ENCODE measurements around the gene TMEM51. TPM values are rescaled to one million over a fixed set of nuclear protein-coding genes. Genes with fewer than 3 reads are reported as not detected.

Gene TMEM51
- total and polyA plus RNA-seq, 5 donors from 2014 or later, result not detected

GRCh38 chr1:15233689-15234088 lies 80.1 kb downstream of the TMEM51 start:
- no peaks in the 10 kb centered on the region for H3K4me1 ChIP-seq (ENCODE audit: control insufficient read depth, insufficient read depth, low read length, poor library complexity, severe bottlenecking)
- Mint-ChIP-seq H3K36me3 (no peaks in the 10 kb centered on the region), H3K4me1 (peaks cover 0 to 7% (median 5%) of the 10 kb centered on the region in 4 donors), H3K27ac (no peak overlapping the region), H3K4me3 (no peak overlapping the region), H3K27me3 (no peaks in the 10 kb centered on the region), H3K9me3 (no peaks in the 10 kb centered on the region)
- ATAC-seq (ENCODE audit: low read depth in 2 of 2) (no peak), DNase-seq (no peak)
- H3K36me3 ChIP-seq (ENCODE audit: control insufficient read depth, insufficient read depth, low read length), result no peaks in the 10 kb centered on the region
- no peak overlapping the region for H3K4me3 ChIP-seq (ENCODE audit: low read depth, low read length)
- peaks cover 2% of the 10 kb centered on the region for H3K27me3 ChIP-seq (ENCODE audit: control insufficient read depth, insufficient read depth, low read length)
- H3K9me3 ChIP-seq (ENCODE audit: control insufficient read depth in 2 of 2, low read length in 2 of 2), result no peaks in the 10 kb centered on the region
- no peak overlapping the region for H3K27ac ChIP-seq (ENCODE audit: insufficient read depth, low read length, poor library complexity, severe bottlenecking)

DNA sequence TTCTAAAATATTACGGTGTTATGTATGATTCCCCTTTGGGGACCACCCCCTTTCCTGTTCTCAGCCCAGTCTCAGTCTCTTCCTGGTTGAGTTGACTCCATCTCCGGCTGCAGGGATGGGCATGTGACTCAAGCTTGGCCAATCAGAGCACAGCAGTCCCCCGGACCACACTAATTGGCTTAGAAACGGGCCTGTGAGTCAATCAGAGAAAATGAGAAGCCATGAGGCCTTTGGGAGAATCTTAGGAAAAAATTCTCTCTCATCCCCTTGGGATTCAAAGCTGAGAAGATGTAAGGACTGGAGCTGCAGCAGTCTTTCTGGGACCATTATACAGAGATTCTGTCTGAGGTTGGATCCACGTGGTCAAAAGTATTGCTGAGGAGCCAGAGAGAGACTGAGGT lies 82.8 kb downstream of the TMEM51 start:
- no peak overlapping the region for H3K27ac Mint-ChIP-seq
- Histone ChIP-seq H3K9me3 (ENCODE audit: control insufficient read depth in 2 of 2, low read length in 2 of 2) (no peaks in the 10 kb centered on the region), H3K4me3 (ENCODE audit: low read depth, low read length) (no peak overlapping the region), H3K27ac (ENCODE audit: insufficient read depth, low read length, poor library complexity, severe bottlenecking) (no peak overlapping the region), H3K4me1 (ENCODE audit: control insufficient read depth, insufficient read depth, low read length, poor library complexity, severe bottlenecking) (no peaks in the 10 kb centered on the region), H3K27me3 (ENCODE audit: control insufficient read depth, insufficient read depth, low read length) (peaks cover 2% of the 10 kb centered on the region), H3K36me3 (ENCODE audit: control insufficient read depth, insufficient read depth, low read length) (no peaks in the 10 kb centered on the region)
- DNase-seq (no peak), ATAC-seq (ENCODE audit: low read depth in 2 of 2) (no peak)
- no peak overlapping the region for H3K4me3 Mint-ChIP-seq
- H3K9me3 Mint-ChIP-seq, result no peaks in the 10 kb centered on the region
- no peaks in the 10 kb centered on the region for H3K36me3 Mint-ChIP-seq
- H3K4me1 Mint-ChIP-seq, result peaks cover 0 to 5% (median 4%) of the 10 kb centered on the region in 4 donors
- H3K27me3 Mint-ChIP-seq, result no peaks in the 10 kb centered on the region

DNA sequence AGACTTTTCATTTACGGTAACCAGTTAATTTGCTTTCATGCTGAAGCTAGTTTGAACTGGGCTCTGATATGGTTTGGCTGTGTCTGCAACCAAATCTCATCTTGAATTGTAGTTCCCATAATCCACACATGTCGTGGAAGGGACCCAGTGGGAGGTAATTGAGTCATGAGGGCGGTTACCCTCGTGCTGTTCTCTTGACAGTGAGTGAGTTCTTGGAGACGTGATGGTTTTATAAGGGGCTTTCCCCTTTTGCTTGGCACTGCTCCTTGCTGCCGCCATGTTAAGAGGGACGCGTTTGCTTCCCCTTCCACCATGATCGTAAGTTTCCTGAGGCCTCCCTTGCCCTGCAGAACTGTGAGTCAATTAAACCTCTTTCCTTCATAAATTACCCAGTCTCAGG lies 83.2 kb downstream of the TMEM51 start:
- H3K4me1 Mint-ChIP-seq, result peaks cover 0 to 1% (median under 1%) of the 10 kb centered on the region in 4 donors
- no peaks in the 10 kb centered on the region for H3K36me3 Mint-ChIP-seq
- H3K4me3 Mint-ChIP-seq, result no peak overlapping the region
- ATAC-seq (ENCODE audit: low read depth in 2 of 2) (no peak), DNase-seq (no peak)
- no peaks in the 10 kb centered on the region for H3K9me3 ChIP-seq (ENCODE audit: control insufficient read depth in 2 of 2, low read length in 2 of 2)
- no peak overlapping the region for H3K27ac Mint-ChIP-seq
- no peak overlapping the region for H3K27ac ChIP-seq (ENCODE audit: insufficient read depth, low read length, poor library complexity, severe bottlenecking)
- no peaks in the 10 kb centered on the region for H3K36me3 ChIP-seq (ENCODE audit: control insufficient read depth, insufficient read depth, low read length)
- H3K9me3 Mint-ChIP-seq, result no peaks in the 10 kb centered on the region
- no peaks in the 10 kb centered on the region for H3K4me1 ChIP-seq (ENCODE audit: control insufficient read depth, insufficient read depth, low read length, poor library complexity, severe bottlenecking)
- H3K27me3 Mint-ChIP-seq, result no peaks in the 10 kb centered on the region
- peaks cover 2% of the 10 kb centered on the region for H3K27me3 ChIP-seq (ENCODE audit: control insufficient read depth, insufficient read depth, low read length)
- H3K4me3 ChIP-seq (ENCODE audit: low read depth, low read length), result no peak overlapping the region

GRCh38 chr1:15238789-15239188 lies 85.2 kb downstream of the TMEM51 start:
- no peaks in the 10 kb centered on the region for H3K9me3 Mint-ChIP-seq

DNA sequence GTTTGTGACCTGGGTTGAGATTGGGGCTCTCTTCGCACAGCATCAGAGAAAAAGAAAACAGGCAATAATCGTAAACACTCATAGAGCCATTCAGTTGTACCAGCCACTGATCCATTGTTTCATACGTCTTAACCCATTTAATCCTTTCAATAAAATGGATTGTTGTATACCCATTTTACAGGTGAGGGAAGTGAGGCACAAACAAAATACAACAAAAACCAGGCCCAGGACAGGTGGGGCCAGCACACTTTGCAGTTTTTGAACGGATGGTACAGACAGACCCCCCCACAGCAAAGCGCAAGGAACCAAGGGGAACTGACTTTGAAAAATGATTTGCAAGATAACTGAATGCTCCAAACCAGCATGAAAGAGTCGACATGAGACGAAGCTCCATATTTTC lies 89.2 kb downstream of the TMEM51 start:
- H3K9me3 ChIP-seq (ENCODE audit: control insufficient read depth in 2 of 2, low read length in 2 of 2), result no peaks in the 10 kb centered on the region
- no peak overlapping the region for H3K27ac Mint-ChIP-seq
- no peak overlapping the region for H3K27ac ChIP-seq (ENCODE audit: insufficient read depth, low read length, poor library complexity, severe bottlenecking)
- no peaks in the 10 kb centered on the region for H3K4me1 ChIP-seq (ENCODE audit: control insufficient read depth, insufficient read depth, low read length, poor library complexity, severe bottlenecking)
- no peak overlapping the region for H3K4me3 Mint-ChIP-seq
- peaks cover 0 to 15% (median 7%) of the 10 kb centered on the region in 4 donors for H3K4me1 Mint-ChIP-seq
- peaks cover 9% of the 10 kb centered on the region for H3K27me3 ChIP-seq (ENCODE audit: control insufficient read depth, insufficient read depth, low read length)
- ATAC-seq (ENCODE audit: low read depth in 2 of 2) (no peak), DNase-seq (no peak)
- peaks cover 0 to 4% (median 0%) of the 10 kb centered on the region in 7 donors for H3K9me3 Mint-ChIP-seq
- no peak overlapping the region for H3K4me3 ChIP-seq (ENCODE audit: low read depth, low read length)
- peaks cover 6% of the 10 kb centered on the region for H3K36me3 Mint-ChIP-seq
- H3K36me3 ChIP-seq (ENCODE audit: control insufficient read depth, insufficient read depth, low read length), result no peaks in the 10 kb centered on the region
- peaks cover 39% of the 10 kb centered on the region for H3K27me3 Mint-ChIP-seq

More at GRCh38 chr1:15238789-15239188, 85.2 kb downstream of the TMEM51 start:
- H3K27ac ChIP-seq (ENCODE audit: insufficient read depth, low read length, poor library complexity, severe bottlenecking), result no peak overlapping the region
- no peak overlapping the region for H3K4me3 ChIP-seq (ENCODE audit: low read depth, low read length)
- DNase-seq, result no peak
- Mint-ChIP-seq H3K4me1 (no peaks in the 10 kb centered on the region), H3K36me3 (no peaks in the 10 kb centered on the region), H3K27ac (peak overlapping the region in 1 of 3 donors; percentile 42), H3K27me3 (peaks cover 7% of the 10 kb centered on the region), H3K4me3 (no peak overlapping the region)
- H3K27me3 ChIP-seq (ENCODE audit: control insufficient read depth, insufficient read depth, low read length), result peaks cover 2% of the 10 kb centered on the region
- no peaks in the 10 kb centered on the region for H3K9me3 ChIP-seq (ENCODE audit: control insufficient read depth in 2 of 2, low read length in 2 of 2)
- ATAC-seq (ENCODE audit: low read depth in 2 of 2), result no peak
- no peaks in the 10 kb centered on the region for H3K4me1 ChIP-seq (ENCODE audit: control insufficient read depth, insufficient read depth, low read length, poor library complexity, severe bottlenecking)
- H3K36me3 ChIP-seq (ENCODE audit: control insufficient read depth, insufficient read depth, low read length), result no peaks in the 10 kb centered on the region

DNA sequence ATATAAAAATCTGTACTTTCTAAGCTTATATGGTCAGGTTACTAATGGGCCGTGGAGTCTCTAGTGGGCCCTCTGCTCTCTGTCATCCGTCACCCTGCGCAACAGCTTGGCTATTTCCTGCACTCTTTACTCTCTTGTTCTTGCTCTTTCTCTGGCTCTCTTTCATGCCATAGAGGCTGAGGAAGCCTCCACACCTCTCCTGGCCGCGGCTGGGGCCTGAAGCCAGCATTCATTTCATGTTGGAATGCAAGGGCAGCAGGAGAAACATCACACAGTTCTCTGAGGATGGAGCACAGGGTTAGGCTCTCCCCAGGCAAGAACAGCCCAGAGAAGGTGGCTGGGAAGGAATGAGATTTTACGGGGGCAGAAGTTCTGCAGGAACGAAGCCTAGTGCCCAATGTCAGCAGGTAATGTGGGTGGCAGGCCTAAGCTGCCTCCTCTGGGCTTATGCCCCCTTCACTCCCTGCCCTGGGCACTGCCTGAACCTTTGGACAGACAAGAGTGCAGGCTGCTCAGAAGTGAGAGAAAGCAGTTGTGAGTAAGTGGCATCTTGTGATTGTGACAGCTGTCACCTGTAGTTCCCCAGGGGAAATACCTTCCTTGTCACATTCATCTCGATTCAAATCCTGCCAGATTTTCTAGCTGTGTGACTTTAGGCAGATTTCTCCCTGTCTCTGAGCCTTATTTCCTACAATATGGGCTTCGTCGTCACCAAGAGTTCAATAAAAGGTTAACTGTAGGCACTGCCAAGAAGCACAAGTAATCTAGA lies 89.9 kb downstream of the TMEM51 start:
- Mint-ChIP-seq H3K27me3 (peaks cover 44% of the 10 kb centered on the region), H3K36me3 (peaks cover 9% of the 10 kb centered on the region), H3K9me3 (peaks cover 0 to 4% (median 0%) of the 10 kb centered on the region in 7 donors), H3K4me3 (no peak overlapping the region), H3K27ac (no peak overlapping the region), H3K4me1 (peaks cover 0 to 18% (median 9%) of the 10 kb centered on the region in 4 donors)
- no peak for DNase-seq
- no peaks in the 10 kb centered on the region for H3K9me3 ChIP-seq (ENCODE audit: control insufficient read depth in 2 of 2, low read length in 2 of 2)
- H3K36me3 ChIP-seq (ENCODE audit: control insufficient read depth, insufficient read depth, low read length), result no peaks in the 10 kb centered on the region
- peaks cover 9% of the 10 kb centered on the region for H3K27me3 ChIP-seq (ENCODE audit: control insufficient read depth, insufficient read depth, low read length)
- no peak overlapping the region for H3K4me3 ChIP-seq (ENCODE audit: low read depth, low read length)
- H3K27ac ChIP-seq (ENCODE audit: insufficient read depth, low read length, poor library complexity, severe bottlenecking), result no peak overlapping the region
- ATAC-seq (ENCODE audit: low read depth in 2 of 2), result no peak
- H3K4me1 ChIP-seq (ENCODE audit: control insufficient read depth, insufficient read depth, low read length, poor library complexity, severe bottlenecking), result no peaks in the 10 kb centered on the region

GRCh38 chr1:15244813-15245212 lies 91.3 kb downstream of the TMEM51 start:
- peaks cover 13% of the 10 kb centered on the region for H3K27me3 ChIP-seq (ENCODE audit: control insufficient read depth, insufficient read depth, low read length)
- no peaks in the 10 kb centered on the region for H3K4me1 ChIP-seq (ENCODE audit: control insufficient read depth, insufficient read depth, low read length, poor library complexity, severe bottlenecking)
- no peak overlapping the region for H3K27ac Mint-ChIP-seq
- peaks cover 0 to 5% (median 0%) of the 10 kb centered on the region in 7 donors for H3K9me3 Mint-ChIP-seq
- no peak overlapping the region for H3K27ac ChIP-seq (ENCODE audit: insufficient read depth, low read length, poor library complexity, severe bottlenecking)
- peaks cover 0 to 24% (median 15%) of the 10 kb centered on the region in 4 donors for H3K4me1 Mint-ChIP-seq
- H3K36me3 Mint-ChIP-seq, result peaks cover 9% of the 10 kb centered on the region
- H3K4me3 ChIP-seq (ENCODE audit: low read depth, low read length), result no peak overlapping the region
- no peak for DNase-seq
- no peak for ATAC-seq (ENCODE audit: low read depth in 2 of 2)
- no peaks in the 10 kb centered on the region for H3K9me3 ChIP-seq (ENCODE audit: control insufficient read depth in 2 of 2, low read length in 2 of 2)
- peaks cover 50% of the 10 kb centered on the region for H3K27me3 Mint-ChIP-seq
- H3K4me3 Mint-ChIP-seq, result no peak overlapping the region
- no peaks in the 10 kb centered on the region for H3K36me3 ChIP-seq (ENCODE audit: control insufficient read depth, insufficient read depth, low read length)

Measured in CD4-positive, CD25-positive, alpha-beta regulatory T cell (primary cell).